CD4-positive, CD25-positive, alpha-beta regulatory T cell (primary cell): Measurements from ENCODE around the gene SMIM36. TPM values are rescaled to one million over a fixed set of nuclear protein-coding genes. Genes with fewer than 3 reads are reported as not detected.

Experiments used
- ATAC-seq, 2 donors: fragments of 150-1000 bp; cut with Tn5 transposase; one replicate each; pipeline ENCODE4 v1.10.0; 2021; ENCODE audit warnings: low read depth in 2 of 2, moderate number of reproducible peaks in 2 of 2, moderate library complexity in 1 of 2
- DNase-seq, 3 donors: peaks; one replicate each; pipeline versions ENCODE4 v3.0.0 to v3.0.0-alpha.2; 2012 to 2022; ENCODE audit warnings: mixed read lengths in 1 of 3
- H3K27ac ChIP-seq: one replicate; pipeline ENCODE4 v1.7.0; 2013; ENCODE audit warnings: mild to moderate bottlenecking, low read length; ENCODE audit not compliant: insufficient read depth, poor library complexity, severe bottlenecking
- H3K27me3 ChIP-seq: one replicate; pipeline ENCODE4 v1.7.0; 2013; ENCODE audit warnings: low read length; ENCODE audit not compliant: control insufficient read depth, insufficient read depth
- H3K36me3 ChIP-seq: one replicate; pipeline ENCODE4 v1.7.0; 2013; ENCODE audit warnings: mild to moderate bottlenecking, low read length, moderate library complexity; ENCODE audit not compliant: control insufficient read depth, insufficient read depth
- H3K4me1 ChIP-seq: 2 replicates; pipeline ENCODE4 v1.7.0; 2013; ENCODE audit warnings: mild to moderate bottlenecking, low read length; ENCODE audit not compliant: insufficient read depth, control insufficient read depth, poor library complexity, severe bottlenecking
- H3K4me3 ChIP-seq: one replicate; pipeline ENCODE4 v1.7.0; 2013; ENCODE audit warnings: low read depth, mild to moderate bottlenecking, low read length, moderate library complexity
- H3K9me3 ChIP-seq, 2 experiments: 1 replicate in 1 of 2; 2 replicates in 1 of 2; pipeline ENCODE4 v1.7.0; 2013; ENCODE audit warnings: low read length in 2 of 2, mild to moderate bottlenecking in 1 of 2, moderate library complexity in 1 of 2; ENCODE audit not compliant: control insufficient read depth in 2 of 2
- H3K27ac Mint-ChIP-seq, 3 donors: one replicate each; pipeline ENCODE4 v1.8.0; 2020 to 2022; ENCODE audit warnings: mild to moderate bottlenecking in 3 of 3, mixed read lengths in 3 of 3, moderate library complexity in 2 of 3
- H3K27me3 Mint-ChIP-seq: one replicate; pipeline ENCODE4 v1.8.0; 2022; ENCODE audit warnings: mild to moderate bottlenecking, mixed read lengths
- H3K36me3 Mint-ChIP-seq: one replicate; pipeline ENCODE4 v1.8.0; 2020; ENCODE audit warnings: mixed read lengths
- H3K4me1 Mint-ChIP-seq, 4 donors: one replicate each; pipeline ENCODE4 v1.8.0; 2020 to 2022; ENCODE audit warnings: mixed read lengths in 4 of 4, mild to moderate bottlenecking in 1 of 4
- H3K4me3 Mint-ChIP-seq, 4 donors: one replicate each; pipeline ENCODE4 v1.8.0; 2020 to 2022; ENCODE audit warnings: mild to moderate bottlenecking in 4 of 4, mixed read lengths in 4 of 4, moderate library complexity in 3 of 4
- H3K9me3 Mint-ChIP-seq, 7 donors: one replicate each; pipeline ENCODE4 v1.8.0; 2020 to 2022; ENCODE audit warnings: mixed read lengths in 7 of 7, mild to moderate bottlenecking in 3 of 7, moderate library complexity in 2 of 7
- polyA plus RNA-seq, 4 donors: library from polyadenylated mRNA; unstranded; fragments of 300-500 nt; fragmentation: Illumina TruSeq; gene quantifications; one replicate each; pipeline ENCODE4 v1.2.3, GENCODE V29; 2021
- total RNA-seq: library from RNA; stranded (reverse); gene quantifications from one replicate; pipeline ENCODE4 v1.2.3, GENCODE V29; 2022

The SMIM36 gene
- total and polyA plus RNA-seq, 5 donors from 2014 or later = not detected

GRCh38 chr17:55540414-55541091 lies 29.3 kb upstream of the SMIM36 start:
- Mint-ChIP-seq H3K4me3 (no peak overlapping the region), H3K27ac (no peak overlapping the region), H3K9me3 (peaks cover 0 to 2% (median 0%) of the 10 kb centered on the region in 7 donors), H3K4me1 (no peaks in the 10 kb centered on the region), H3K36me3 (no peaks in the 10 kb centered on the region), H3K27me3 (peaks cover 2% of the 10 kb centered on the region)
- Histone ChIP-seq H3K4me1 (no peaks in the 10 kb centered on the region), H3K9me3 (no peaks in the 10 kb centered on the region), H3K36me3 (no peaks in the 10 kb centered on the region), H3K27me3 (no peaks in the 10 kb centered on the region), H3K4me3 (no peak overlapping the region), H3K27ac (no peak overlapping the region)
- DNase-seq (no peak), ATAC-seq (no peak)

- Histone ChIP-seq H3K9me3 (no peaks in the 10 kb centered on the region), H3K27me3 (peaks cover 2% of the 10 kb centered on the region), H3K4me1 (no peaks in the 10 kb centered on the region), H3K4me3 (no peak overlapping the region), H3K27ac (no peak overlapping the region), H3K36me3 (no peaks in the 10 kb centered on the region)
- no peak for ATAC-seq
- no peak overlapping the region for H3K27ac Mint-ChIP-seq
- H3K4me3 Mint-ChIP-seq = no peak overlapping the region
- no peaks in the 10 kb centered on the region for H3K36me3 Mint-ChIP-seq
- no peak for DNase-seq
- no peaks in the 10 kb centered on the region for H3K9me3 Mint-ChIP-seq
- H3K4me1 Mint-ChIP-seq = no peaks in the 10 kb centered on the region
- H3K27me3 Mint-ChIP-seq = peaks cover 15% of the 10 kb centered on the region
Observed at GRCh38 chr17:55536205-55536604, 25.0 kb upstream of the SMIM36 start.

- H3K9me3 Mint-ChIP-seq = peaks cover 0 to 2% (median 0%) of the 10 kb centered on the region in 7 donors
- H3K36me3 Mint-ChIP-seq = no peaks in the 10 kb centered on the region
- Histone ChIP-seq H3K36me3 (no peaks in the 10 kb centered on the region), H3K9me3 (no peaks in the 10 kb centered on the region), H3K4me3 (no peak overlapping the region), H3K27ac (no peak overlapping the region), H3K4me1 (no peaks in the 10 kb centered on the region), H3K27me3 (peaks cover 2% of the 10 kb centered on the region)
- ATAC-seq = no peak
- no peaks in the 10 kb centered on the region for H3K4me1 Mint-ChIP-seq
- H3K27ac Mint-ChIP-seq = no peak overlapping the region
- no peak for DNase-seq
- peaks cover 15% of the 10 kb centered on the region for H3K27me3 Mint-ChIP-seq
- H3K4me3 Mint-ChIP-seq = no peak overlapping the region
Observed at GRCh38 chr17:55533608-55534007, 22.4 kb upstream of the SMIM36 start.

GRCh38 chr17:55532670-55533069 lies 21.4 kb upstream of the SMIM36 start:
- H3K9me3 Mint-ChIP-seq = peaks cover 0 to 2% (median 0%) of the 10 kb centered on the region in 7 donors
- H3K36me3 Mint-ChIP-seq = no peaks in the 10 kb centered on the region
- no peak for DNase-seq
- peaks cover 15% of the 10 kb centered on the region for H3K27me3 Mint-ChIP-seq
- H3K27me3 ChIP-seq = peaks cover 2% of the 10 kb centered on the region
- no peaks in the 10 kb centered on the region for H3K4me1 Mint-ChIP-seq
- H3K27ac Mint-ChIP-seq = no peak overlapping the region
- no peak overlapping the region for H3K27ac ChIP-seq
- no peak overlapping the region for H3K4me3 ChIP-seq
- no peak for ATAC-seq
- H3K36me3 ChIP-seq = no peaks in the 10 kb centered on the region
- H3K9me3 ChIP-seq = no peaks in the 10 kb centered on the region
- H3K4me3 Mint-ChIP-seq = no peak overlapping the region
- no peaks in the 10 kb centered on the region for H3K4me1 ChIP-seq

GRCh38 chr17:55531053-55531728 lies 19.9 kb upstream of the SMIM36 start:
- no peaks in the 10 kb centered on the region for H3K36me3 ChIP-seq
- Mint-ChIP-seq H3K4me1 (no peaks in the 10 kb centered on the region), H3K4me3 (no peak overlapping the region), H3K36me3 (no peaks in the 10 kb centered on the region), H3K9me3 (peaks cover 0 to 2% (median 0%) of the 10 kb centered on the region in 7 donors), H3K27me3 (peaks cover 15% of the 10 kb centered on the region), H3K27ac (peak overlapping the region in 1 of 3 donors; percentile 10)
- H3K27ac ChIP-seq = no peak overlapping the region
- no peaks in the 10 kb centered on the region for H3K9me3 ChIP-seq
- H3K27me3 ChIP-seq = peaks cover 2% of the 10 kb centered on the region
- H3K4me3 ChIP-seq = no peak overlapping the region
- ATAC-seq (no peak), DNase-seq (no peak)
- no peaks in the 10 kb centered on the region for H3K4me1 ChIP-seq

- Histone ChIP-seq H3K27ac (no peak overlapping the region), H3K4me1 (no peaks in the 10 kb centered on the region), H3K9me3 (no peaks in the 10 kb centered on the region), H3K4me3 (no peak overlapping the region), H3K36me3 (no peaks in the 10 kb centered on the region), H3K27me3 (peaks cover 2% of the 10 kb centered on the region)
- H3K36me3 Mint-ChIP-seq = no peaks in the 10 kb centered on the region
- no peaks in the 10 kb centered on the region for H3K4me1 Mint-ChIP-seq
- H3K9me3 Mint-ChIP-seq = peaks cover 0 to 2% (median 0%) of the 10 kb centered on the region in 7 donors
- peaks cover 15% of the 10 kb centered on the region for H3K27me3 Mint-ChIP-seq
- ATAC-seq (no peak), DNase-seq (no peak)
- no peak overlapping the region for H3K27ac Mint-ChIP-seq
- no peak overlapping the region for H3K4me3 Mint-ChIP-seq
Observed at GRCh38 chr17:55530064-55530463, 18.8 kb upstream of the SMIM36 start.

GRCh38 chr17:55527540-55528118 lies 16.4 kb upstream of the SMIM36 start:
- Histone ChIP-seq H3K27ac (no peak overlapping the region), H3K4me3 (no peak overlapping the region), H3K27me3 (peaks cover 2% of the 10 kb centered on the region), H3K9me3 (no peaks in the 10 kb centered on the region), H3K4me1 (no peaks in the 10 kb centered on the region), H3K36me3 (no peaks in the 10 kb centered on the region)
- ATAC-seq = no peak
- Mint-ChIP-seq H3K27me3 (peaks cover 8% of the 10 kb centered on the region), H3K27ac (no peak overlapping the region), H3K9me3 (peaks cover 0 to 2% (median 0%) of the 10 kb centered on the region in 7 donors), H3K4me3 (no peak overlapping the region), H3K4me1 (peaks cover 0 to 8% (median 3%) of the 10 kb centered on the region in 4 donors), H3K36me3 (no peaks in the 10 kb centered on the region)
- peak in 2 of 3 donors; percentile 0 to 11 for DNase-seq
